Liver (tissue), 9 donors: Measurements from ENCODE around the gene TRIM56. TPM values are rescaled to one million over a fixed set of nuclear protein-coding genes. Genes with fewer than 3 reads are reported as not detected.

Experiments
- DNase-seq: peaks from one replicate; pipeline ENCODE4 v3.0.0-alpha.2; 2017; ENCODE audit warnings: low spot score
- H3K27ac ChIP-seq, 2 donors: one replicate each; pipeline ENCODE4 v1.7.0; 2013; ENCODE audit warnings: inconsistent platforms in 2 of 2, low read length in 2 of 2, control low read depth in 1 of 2, low read depth in 1 of 2, mild to moderate bottlenecking in 1 of 2
- H3K27me3 ChIP-seq, 4 donors: one replicate each; pipeline versions ENCODE4 v1.6.1 to v1.7.0; 2013; ENCODE audit warnings: low read length in 3 of 4, inconsistent platforms in 1 of 4, mild to moderate bottlenecking in 1 of 4, moderate library complexity in 1 of 4; ENCODE audit not compliant: control insufficient read depth in 4 of 4, insufficient read depth in 4 of 4
- H3K36me3 ChIP-seq, 4 donors: one replicate each; pipeline versions ENCODE4 v1.6.1 to v1.7.0; 2013; ENCODE audit warnings: low read length in 3 of 4, mild to moderate bottlenecking in 3 of 4, low read depth in 1 of 4, moderate library complexity in 1 of 4; ENCODE audit not compliant: control insufficient read depth in 4 of 4, insufficient read depth in 3 of 4
- H3K4me1 ChIP-seq, 4 donors: one replicate each; pipeline versions ENCODE4 v1.6.1 to v1.7.0; 2013; ENCODE audit warnings: low read length in 3 of 4, mild to moderate bottlenecking in 3 of 4, moderate library complexity in 1 of 4; ENCODE audit not compliant: control insufficient read depth in 4 of 4, insufficient read depth in 4 of 4
- H3K4me3 ChIP-seq, 3 donors: one replicate each; pipeline versions ENCODE4 v1.6.1 to v1.7.0; 2013; ENCODE audit warnings: low read length in 3 of 3, control low read depth in 1 of 3, low read depth in 1 of 3, mild to moderate bottlenecking in 1 of 3
- H3K9ac ChIP-seq, 2 donors: one replicate each; pipeline ENCODE4 v1.7.0; 2013; ENCODE audit warnings: low read length in 2 of 2, mild to moderate bottlenecking in 2 of 2, moderate library complexity in 2 of 2, control low read depth in 1 of 2, low read depth in 1 of 2
- H3K9me3 ChIP-seq, 4 donors: one replicate each; pipeline versions ENCODE4 v1.6.1 to v1.7.0; 2013; ENCODE audit warnings: low read length in 3 of 4; ENCODE audit not compliant: control insufficient read depth in 4 of 4
- CTCF ChIP-seq: fragments of 150-350 bp; IDR thresholded peaks from 2 replicates; pipeline ENCODE4 v1.5.1; 2017; ENCODE audit warnings: improper control_type of control experiment, low read depth, low read length; ENCODE audit not compliant: missing input control
- EGR1 ChIP-seq, 2 donors: IDR thresholded peaks; 2 replicates each; pipeline ENCODE4 v1.6.1; 2016 to 2018; ENCODE audit warnings: antibody characterized with exemption in 2 of 2, low read depth in 2 of 2
- GABPA ChIP-seq, 2 donors: IDR thresholded peaks in 1 of 2; conservative IDR thresholded peaks in 1 of 2; 2 replicates each; pipeline ENCODE4 v1.6.1; 2016; ENCODE audit warnings: antibody characterized with exemption in 2 of 2, mild to moderate bottlenecking in 1 of 2, moderate library complexity in 1 of 2
- HNF4A ChIP-seq, 2 donors: conservative IDR thresholded peaks; 2 replicates each; pipeline ENCODE4 v1.6.1; 2016; ENCODE audit warnings: antibody characterized with exemption in 2 of 2, mild to moderate bottlenecking in 2 of 2
- HNF4G ChIP-seq: IDR thresholded peaks from 2 replicates; pipeline ENCODE4 v1.6.1; 2016; ENCODE audit warnings: antibody characterized with exemption
- JUND ChIP-seq, 2 donors: IDR thresholded peaks; 2 replicates each; pipeline ENCODE4 v1.6.1; 2016; ENCODE audit warnings: antibody characterized with exemption in 2 of 2
- MAX ChIP-seq: IDR thresholded peaks from 2 replicates; pipeline ENCODE4 v1.6.1; 2016; ENCODE audit warnings: antibody characterized with exemption
- RAD21 ChIP-seq, 2 donors: IDR thresholded peaks; 2 replicates each; pipeline ENCODE4 v1.6.1; 2016; ENCODE audit warnings: antibody characterized with exemption in 2 of 2, mild to moderate bottlenecking in 2 of 2
- REST ChIP-seq: IDR thresholded peaks from 2 replicates; pipeline ENCODE4 v1.6.1; 2016; ENCODE audit warnings: antibody characterized with exemption, mild to moderate bottlenecking
- RXRA ChIP-seq, 2 donors: IDR thresholded peaks; 2 replicates each; pipeline ENCODE4 v1.6.1; 2017 to 2018; ENCODE audit warnings: antibody characterized with exemption in 2 of 2, mild to moderate bottlenecking in 1 of 2
- SP1 ChIP-seq: IDR thresholded peaks from 2 replicates; pipeline ENCODE4 v1.6.1; 2018; ENCODE audit warnings: antibody characterized with exemption, mild to moderate bottlenecking
- YY1 ChIP-seq: IDR thresholded peaks from 2 replicates; pipeline ENCODE4 v1.6.1; 2016; ENCODE audit warnings: antibody characterized with exemption, mild to moderate bottlenecking
- ZBTB33 ChIP-seq: IDR thresholded peaks from 2 replicates; pipeline ENCODE4 v1.6.1; 2016; ENCODE audit warnings: antibody characterized with exemption
- WGBS: extraction: QIAGEN DNeasy Blood & Tissue Kit; methylation state at CpG from one replicate; pipeline ENCODE4 v1.1.7; 2013; 5-methylcytosine and 5-hydroxymethylcytosine counted together
- polyA plus RNA-seq, 2 donors: library from polyadenylated mRNA; stranded (reverse) in 1 of 2; unstranded in 1 of 2; fragments of 200-250 nt in 1 of 2; fragments of >200 nt in 1 of 2; fragmentation: Nextera tagmentation in 1 of 2; extraction: Ambion mirVana in 1 of 2; gene quantifications; one replicate each; pipeline versions ENCODE4 v1.2.1 to v1.2.3, GENCODE V29; 2013 to 2015
- total RNA-seq, 2 donors: library from RNA; depleted of rRNA; stranded (reverse); fragments of >200 nt; gene quantifications; one replicate each; pipeline ENCODE4 v1.2.3, GENCODE V29; 2014
- donor health status: healthy.
- donor health status: healthy.
- donor health status: healthy.
- donor health status: healthy.
- donor health status: healthy.

The TRIM56 gene
- total and polyA plus RNA-seq, 4 donors = 4.8 to 15.6 (median 7.6) TPM

- TF ChIP-seq ZBTB33 (no peak), RXRA (IDR thresholded peaks at IDR 0.05) (no peak), YY1 (no peak)
Observed at GRCh38 chr7:101093906-101094305, 8.6 kb downstream of the TRIM56 start (continued).

GRCh38 chr7:101094376-101094775, 9.1 kb downstream of the TRIM56 start:
- no peak for TF ChIP-seq ZBTB33
- TF ChIP-seq HNF4A (conservative IDR thresholded peaks at IDR 0.05) = no peak
- no peak for TF ChIP-seq EGR1 (IDR thresholded peaks at IDR 0.05; ENCODE audit: low read depth in 2 of 2)
- TF ChIP-seq SP1 = no peak
- TF ChIP-seq JUND (IDR thresholded peaks at IDR 0.05) = no peak
- TF ChIP-seq MAX = no peak
- TF ChIP-seq RXRA (IDR thresholded peaks at IDR 0.05) = no peak
- TF ChIP-seq CTCF = no peak
- TF ChIP-seq YY1 = no peak
- TF ChIP-seq HNF4G = no peak
- TF ChIP-seq REST = no peak
- no peak for TF ChIP-seq GABPA (IDR thresholded peaks at IDR 0.05 in 1 of 2, conservative IDR thresholded peaks at IDR 0.05 in 1 of 2)
- no peak for TF ChIP-seq RAD21 (IDR thresholded peaks at IDR 0.05)
- H3K27me3 ChIP-seq = no peaks in the 10 kb centered on the region
- H3K27ac ChIP-seq = peak overlapping the region; percentile 15 to 43
- peaks cover 0 to 22% (median 18%) of the 10 kb centered on the region in 4 donors for H3K4me1 ChIP-seq
- no peak overlapping the region for H3K4me3 ChIP-seq
- no peaks in the 10 kb centered on the region for H3K9me3 ChIP-seq
- H3K9ac ChIP-seq = no peak overlapping the region
- WGBS = 50% methylated on average over 9 of the region's 9 CpGs
- DNase-seq = no peak
- peaks cover 0 to 4% (median 3%) of the 10 kb centered on the region in 4 donors for H3K36me3 ChIP-seq
